HFF-Myc (cell line): Measurements from ENCODE around the gene BMPER.

Source experiments
- DNase-seq: peaks from one replicate; pipeline ENCODE4 v3.0.0-alpha.2; 2011; ENCODE audit warnings: low read depth; ENCODE audit errors: extremely low read depth
- H3K4me3 ChIP-seq: replicated peaks from 2 replicates; pipeline ENCODE4 v1.5.1; 2011; ENCODE audit warnings: low read depth, mild to moderate bottlenecking, control low read depth, low read length
- CTCF ChIP-seq: IDR thresholded peaks from 2 replicates; pipeline ENCODE4 v1.5.1; 2012; ENCODE audit warnings: mild to moderate bottlenecking, low read depth, low read length, control low read depth; ENCODE audit errors: missing control alignments

The BMPER gene

GRCh38 chr7:33881316-33881715, 24.0 kb upstream of the BMPER start:
- TF ChIP-seq CTCF: no peak
- H3K4me3 ChIP-seq: no peak overlapping the region
- no peak for DNase-seq

DNA sequence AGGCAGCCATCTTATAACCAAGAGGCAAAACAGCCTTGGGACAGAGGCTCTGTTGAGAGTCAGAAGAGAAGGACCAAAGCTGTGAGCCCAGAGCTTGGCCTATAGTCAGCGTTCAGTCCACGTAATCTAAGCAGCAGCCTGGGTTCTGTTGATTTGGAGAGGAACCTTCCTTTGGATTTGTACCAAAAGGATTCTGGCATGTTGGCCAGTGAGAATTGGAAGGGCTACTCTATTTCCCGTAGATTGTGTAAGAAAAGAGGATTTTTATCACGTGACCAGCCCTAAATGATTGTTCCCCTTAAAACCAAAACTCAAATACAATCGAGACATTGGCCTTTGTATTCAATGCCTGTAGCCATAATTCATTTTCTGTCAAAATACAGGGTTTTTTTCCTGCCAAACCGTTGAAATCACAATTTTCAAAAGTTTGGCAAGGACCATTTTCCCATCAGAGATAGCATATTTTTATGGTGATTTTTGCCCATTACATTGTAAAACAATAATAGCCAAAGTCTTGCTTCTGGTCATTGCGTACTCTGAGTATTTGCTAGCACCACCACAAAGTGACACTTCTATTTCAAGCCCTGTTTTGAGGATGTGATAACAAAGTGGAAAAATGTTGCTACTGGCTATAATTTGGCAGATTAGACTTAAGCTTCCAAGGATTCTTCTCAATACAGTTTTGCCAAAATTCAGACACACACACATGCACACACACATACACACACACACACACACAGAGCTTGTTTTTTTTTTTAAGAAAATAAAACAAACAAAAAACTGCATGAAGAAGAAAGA, 23.1 kb upstream of the BMPER start:
- TF ChIP-seq CTCF: no peak
- DNase-seq: no peak
- H3K4me3 ChIP-seq: no peak overlapping the region

GRCh38 chr7:33882950-33883670, 22.2 kb upstream of the BMPER start:
- no peak for TF ChIP-seq CTCF
- DNase-seq: no peak
- no peak overlapping the region for H3K4me3 ChIP-seq

GRCh38 chr7:33883671-33883965, 21.7 kb upstream of the BMPER start:
- no peak for DNase-seq
- H3K4me3 ChIP-seq: no peak overlapping the region
- TF ChIP-seq CTCF: no peak

DNA sequence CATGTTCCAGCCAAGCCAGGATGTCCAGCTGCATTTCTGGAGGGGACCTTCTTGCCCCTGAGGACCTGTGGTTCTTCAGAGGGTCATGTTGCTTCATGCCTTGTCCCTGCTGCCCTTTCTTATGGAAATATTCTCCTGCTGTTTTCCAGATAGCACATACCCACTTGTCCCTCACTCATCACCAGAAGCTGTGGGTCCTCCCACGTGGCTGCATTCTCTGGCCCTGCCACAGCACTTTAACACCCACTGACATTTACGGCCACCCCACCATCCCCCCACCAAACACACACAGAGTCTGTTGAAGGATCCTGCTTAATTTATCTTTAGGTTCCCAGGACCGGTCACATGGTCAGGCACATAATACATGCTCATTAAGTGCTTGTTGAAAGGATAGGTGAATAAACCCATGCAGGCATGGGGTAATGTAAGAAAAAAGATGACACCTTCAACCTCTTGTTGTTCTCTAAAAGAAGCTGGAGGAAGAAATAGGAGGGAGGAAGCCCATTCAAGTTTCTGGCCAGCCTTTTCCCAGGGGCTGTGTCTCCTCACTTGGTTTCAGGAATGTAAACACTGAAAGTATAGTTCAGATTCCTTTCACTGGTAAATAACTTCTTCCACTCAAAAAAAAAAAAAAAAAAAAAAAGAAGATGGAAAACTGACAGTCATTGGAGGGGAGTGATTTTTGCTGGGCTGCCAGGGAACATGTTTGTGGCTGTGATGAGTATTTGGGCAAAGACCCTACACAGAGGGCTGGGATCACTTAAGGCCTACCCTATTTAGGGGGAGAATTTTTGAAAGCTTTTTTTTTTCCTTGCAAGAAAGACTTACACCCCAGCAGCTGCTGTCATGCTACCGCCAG, 19.8 kb upstream of the BMPER start:
- H3K4me3 ChIP-seq: no peak overlapping the region

More for the DNA sequence above, 19.8 kb upstream of the BMPER start:
- no peak for DNase-seq
- no peak for TF ChIP-seq CTCF
